H1 (cell line): ENCODE measurements around the gene RCAN2. TPM values are rescaled to one million over a fixed set of nuclear protein-coding genes. Genes with fewer than 3 reads are reported as not detected.

Experiments used
- CTCF ChIA-PET: fragments of 300-600 bp; sonication (Branson Sonifier 250); formaldehyde crosslinking; loops from one replicate; lab custom pipeline; 2021; ENCODE audit not compliant: partially characterized antibody; lab: Charles Lee
- POLR2A ChIA-PET: fragments of 300-600 bp; sonication (Branson Sonifier 250); formaldehyde crosslinking; loops from one replicate; lab custom pipeline; 2021; ENCODE audit warnings: inconsistent platforms; ENCODE audit not compliant: partially characterized antibody; lab: Charles Lee
- DNase-seq, 2 experiments: peaks; one replicate each; pipeline versions ENCODE4 v3.0.0 to v3.0.0-alpha.2; 2010 to 2022; ENCODE audit warnings: low spot score in 2 of 2, low read depth in 1 of 2, mixed read lengths in 1 of 2
- FAIRE-seq: peaks from 2 replicates; lab custom pipeline; 2011; peaks lifted over from hg19 to GRCh38; lab: Jason Lieb, UNC
- H2AFZ ChIP-seq: 2 replicates; pipeline ENCODE4 v1.8.1; 2012; ENCODE audit warnings: low read length, inconsistent platforms
- H2AK5ac ChIP-seq: 2 replicates; pipeline ENCODE4 v1.6.1; 2013; ENCODE audit warnings: low read depth, low read length
- H2BK120ac ChIP-seq: replicated peaks from 2 replicates; pipeline ENCODE3; 2013; ENCODE audit warnings: low read depth, low read length, inconsistent platforms
- H2BK12ac ChIP-seq: 2 replicates; pipeline ENCODE4 v1.6.1; 2013; ENCODE audit warnings: low read depth, low read length
- H2BK15ac ChIP-seq: 2 replicates; pipeline ENCODE4 v1.6.1; 2013; ENCODE audit warnings: low read length
- H2BK20ac ChIP-seq: 2 replicates; pipeline ENCODE4 v1.6.1; 2013; ENCODE audit warnings: low read length
- H2BK5ac ChIP-seq: 2 replicates; pipeline ENCODE4 v1.6.1; 2013; ENCODE audit warnings: low read depth, low read length
- H3K14ac ChIP-seq: 2 replicates; pipeline ENCODE4 v1.6.1; 2013; ENCODE audit warnings: inconsistent platforms; ENCODE audit not compliant: insufficient read length
- H3K18ac ChIP-seq: 2 replicates; pipeline ENCODE4 v1.6.1; 2013; ENCODE audit warnings: low read length; ENCODE audit errors: extremely low read depth
- H3K23ac ChIP-seq: 2 replicates; pipeline ENCODE4 v1.6.1; 2013; ENCODE audit warnings: inconsistent platforms; ENCODE audit not compliant: insufficient read length
- H3K23me2 ChIP-seq: 2 replicates; pipeline ENCODE4 v1.6.1; 2013; ENCODE audit warnings: low read depth, low read length
- H3K27ac ChIP-seq: 2 replicates; pipeline ENCODE4 v1.6.1; 2011; ENCODE audit warnings: low read depth, low read length, inconsistent platforms
- H3K27me3 ChIP-seq, 4 experiments: replicated peaks in 1 of 4; 1 replicate in 1 of 4; 2 replicates in 3 of 4; pipeline versions ENCODE4 v1.6.1 to v1.8.1; 2011 to 2013; ENCODE audit warnings: low read length in 3 of 4, mild to moderate bottlenecking in 3 of 4, inconsistent platforms in 2 of 4, mixed read lengths in 2 of 4, moderate library complexity in 1 of 4; ENCODE audit not compliant: control insufficient read depth in 3 of 4, insufficient read depth in 3 of 4; ENCODE audit errors: extremely low read depth in 1 of 4
- H3K36me3 ChIP-seq, 4 experiments: 2 replicates each; pipeline versions ENCODE4 v1.6.1 to v1.8.1; 2011 to 2013; ENCODE audit warnings: mild to moderate bottlenecking in 4 of 4, low read length in 3 of 4, moderate library complexity in 2 of 4, control low read depth in 1 of 4, inconsistent platforms in 1 of 4; ENCODE audit not compliant: insufficient read depth in 4 of 4, control insufficient read depth in 2 of 4
- H3K4ac ChIP-seq: replicated peaks from 2 replicates; pipeline ENCODE3; 2013; ENCODE audit warnings: low read length, low read depth, mixed read lengths, inconsistent platforms; ENCODE audit not compliant: insufficient read length
- H3K4me1 ChIP-seq, 4 experiments: replicated peaks in 1 of 4; 1 replicate in 1 of 4; 2 replicates in 3 of 4; pipeline versions ENCODE4 v1.6.1 to v1.8.1; 2011 to 2013; ENCODE audit warnings: low read length in 3 of 4, inconsistent platforms in 2 of 4, mixed read lengths in 1 of 4; ENCODE audit not compliant: insufficient read depth in 4 of 4, control insufficient read depth in 3 of 4
- H3K4me2 ChIP-seq, 2 experiments: 2 replicates each; pipeline versions ENCODE4 v1.6.1 to v1.8.1; 2011 to 2013; ENCODE audit warnings: low read depth in 2 of 2, low read length in 2 of 2, control low read depth in 1 of 2, inconsistent platforms in 1 of 2, mild to moderate bottlenecking in 1 of 2; ENCODE audit not compliant: insufficient read depth in 1 of 2
- H3K4me3 ChIP-seq, 4 experiments: fragments of 200-600, 300-600 bp in 1 of 4; sonication (generic), shearing (Covaris generic), sonication (Bioruptor Twin) in 1 of 4; 2 replicates each; pipeline versions ENCODE4 v1.5.1 to v1.8.1; 2011 to 2016; ENCODE audit warnings: low read length in 4 of 4, low read depth in 3 of 4, control low read depth in 2 of 4, inconsistent platforms in 2 of 4, mild to moderate bottlenecking in 2 of 4, mixed read lengths in 1 of 4, moderate library complexity in 1 of 4; ENCODE audit not compliant: insufficient read depth in 2 of 4; ENCODE audit errors: extremely low read depth in 1 of 4
- H3K56ac ChIP-seq: replicated peaks from 2 replicates; pipeline ENCODE3; 2013; ENCODE audit warnings: low read depth, mild to moderate bottlenecking, mixed read lengths, low read length, inconsistent platforms; ENCODE audit not compliant: insufficient read length
- H3K79me1 ChIP-seq: 2 replicates; pipeline ENCODE4 v1.6.1; 2013; ENCODE audit warnings: low read depth, low read length, control low read depth
- H3K79me2 ChIP-seq, 2 experiments: 2 replicates each; pipeline versions ENCODE4 v1.6.1 to v1.8.1; 2012 to 2013; ENCODE audit warnings: low read length in 2 of 2, mild to moderate bottlenecking in 2 of 2, inconsistent platforms in 1 of 2; ENCODE audit not compliant: insufficient read depth in 2 of 2, control insufficient read depth in 1 of 2
- H3K9ac ChIP-seq, 4 experiments: replicated peaks in 1 of 4; 1 replicate in 1 of 4; 2 replicates in 3 of 4; pipeline versions ENCODE4 v1.6.1 to v1.8.1; 2011 to 2013; ENCODE audit warnings: low read depth in 3 of 4, low read length in 3 of 4, control low read depth in 2 of 4, mild to moderate bottlenecking in 2 of 4, moderate library complexity in 2 of 4, inconsistent platforms in 1 of 4; ENCODE audit errors: extremely low read depth in 1 of 4
- H3K9me3 ChIP-seq, 2 experiments: 2 replicates each; pipeline versions ENCODE4 v1.6.1 to v1.8.1; 2012 to 2013; ENCODE audit warnings: mild to moderate bottlenecking in 2 of 2, moderate library complexity in 2 of 2, control low read depth in 1 of 2, inconsistent platforms in 1 of 2, low read depth in 1 of 2, low read length in 1 of 2, mixed read lengths in 1 of 2; ENCODE audit not compliant: insufficient read depth in 2 of 2
- H4K20me1 ChIP-seq, 2 experiments: replicated peaks in 1 of 2; 2 replicates each; pipeline versions ENCODE3 to v1.8.1; 2011 to 2013; ENCODE audit warnings: inconsistent platforms in 2 of 2, low read length in 2 of 2, mild to moderate bottlenecking in 1 of 2; ENCODE audit not compliant: insufficient read depth in 2 of 2, control insufficient read depth in 1 of 2
- H4K5ac ChIP-seq: 2 replicates; pipeline ENCODE4 v1.6.1; 2013; ENCODE audit warnings: low read length, low read depth, mixed read lengths, inconsistent platforms; ENCODE audit not compliant: insufficient read length
- H4K8ac ChIP-seq: 2 replicates; pipeline ENCODE4 v1.8.0; 2013; ENCODE audit warnings: mild to moderate bottlenecking, moderate library complexity, low read length, inconsistent platforms; ENCODE audit not compliant: insufficient read depth; ENCODE audit errors: extremely low read depth
- H4K91ac ChIP-seq: replicated peaks from 2 replicates; pipeline ENCODE3; 2013; ENCODE audit warnings: low read length, mixed read lengths, inconsistent platforms; ENCODE audit not compliant: insufficient read length
- CBX5 ChIP-seq: fragments of 300-800, 300-1000 bp; sonication (generic); IDR thresholded peaks from 2 replicates; pipeline ENCODE4 v1.7.1; 2016; ENCODE audit warnings: antibody characterized with exemption, low read length, low read depth
- GABPA ChIP-seq: IDR thresholded peaks from 2 replicates; pipeline ENCODE4 v1.6.1; 2011; ENCODE audit warnings: mild to moderate bottlenecking, low read length, moderate library complexity, borderline replicate concordance; ENCODE audit not compliant: insufficient read depth
- MAFK ChIP-seq: IDR thresholded peaks from 2 replicates; pipeline ENCODE4 v1.6.1; 2012; ENCODE audit warnings: low read depth, mild to moderate bottlenecking, improper control_type of control experiment, low read length
- RBBP5 ChIP-seq: IDR thresholded peaks from 2 replicates; pipeline ENCODE4 v1.7.1; 2012; ENCODE audit warnings: low read depth, mild to moderate bottlenecking, inconsistent platforms, low read length, moderate library complexity, borderline replicate concordance
- RNF2 ChIP-seq: fragments of 200-900, 300-1000 bp; sonication (generic); IDR thresholded peaks from 2 replicates; pipeline ENCODE4 v1.7.1; 2016; ENCODE audit warnings: borderline replicate concordance, low read depth, mild to moderate bottlenecking, antibody characterized with exemption, low read length; ENCODE audit not compliant: poor library complexity, severe bottlenecking; ENCODE audit errors: missing control alignments
- TAF1 ChIP-seq: IDR thresholded peaks from 2 replicates; pipeline ENCODE4 v1.6.1; 2011; ENCODE audit warnings: mild to moderate bottlenecking, low read depth, low read length
- TCF12 ChIP-seq: IDR thresholded peaks from 2 replicates; pipeline ENCODE4 v1.6.1; 2011; ENCODE audit warnings: low read depth, mild to moderate bottlenecking, low read length
- TEAD4 ChIP-seq: IDR thresholded peaks from 2 replicates; pipeline ENCODE4 v1.6.1; 2012; ENCODE audit warnings: low read depth, low read length, inconsistent platforms, mixed read lengths
- WGBS, 2 experiments: shearing (Covaris generic) in 1 of 2; methylation state at CpG; one replicate each; pipeline versions ENCODE4 v1.1.6 to v1.1.7; 2013 to 2015; ENCODE audit warnings: low lambda C conversion rate in 2 of 2, mixed read lengths in 2 of 2, inconsistent platforms in 1 of 2, low coverage in 1 of 2, missing lambda C conversion rate in 1 of 2; ENCODE audit not compliant: insufficient replicate concordance in 2 of 2, insufficient coverage in 1 of 2, insufficient read length in 1 of 2; ENCODE audit errors: extremely low coverage in 1 of 2, missing lambda C conversion rate in 1 of 2; 5-methylcytosine and 5-hydroxymethylcytosine counted together
- polyA plus RNA-seq, 7 experiments: library from polyadenylated mRNA; depleted of rRNA in 3 of 7; stranded (reverse) in 5 of 7; unstranded in 2 of 7; fragments of >200 nt in 5 of 7; fragments of 200-250 nt in 2 of 7; gene quantifications; 1 replicate in 5 of 7; 2 replicates in 1 of 7; 4 replicates in 1 of 7; pipeline versions ENCODE4 v1.2.1 to v1.2.3, GENCODE V29; 2011 to 2013; ENCODE audit warnings: missing spikeins in 2 of 7, mixed read lengths in 2 of 7
- total RNA-seq: library from RNA; stranded (reverse); fragmentation: NEBNext Ultra II Directional; extraction: Animal tissue kit (Norgen Biotek cat#: 25700); gene quantifications from 2 replicates; pipeline ENCODE4 v1.2.1, GENCODE V29; 2021
- TF ChIP-seq, protein P1 (sequence below): IDR thresholded peaks from 2 replicates; pipeline ENCODE4 v1.6.1; 2011; ENCODE audit warnings: low read length, improper control_type of control experiment

The RCAN2 gene
- total and polyA plus RNA-seq, 2 of the 8 experiments (the other 6 are each of a cell fraction or from before 2014, with no cell fraction given), result 5.0 to 8.5 TPM

DNA sequence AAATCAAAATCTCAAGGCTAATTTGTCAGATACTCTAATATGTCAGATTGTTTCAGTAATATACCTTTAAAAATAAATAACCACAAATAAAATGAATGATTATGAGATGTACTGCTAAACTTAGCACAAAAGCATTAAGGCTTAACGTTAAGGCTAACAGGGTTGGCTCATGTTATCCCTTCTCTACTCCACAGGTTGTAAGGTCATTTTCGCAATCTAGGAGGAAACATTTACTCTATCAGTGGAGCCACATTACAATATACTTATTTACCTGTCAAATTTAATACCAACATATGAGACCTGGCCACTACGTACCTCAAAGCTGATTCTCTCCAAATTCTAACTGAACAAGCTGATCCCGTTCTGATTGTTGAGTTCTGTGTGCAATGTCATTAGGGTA, 95.7 kb downstream of the RCAN2 start:
- Histone ChIP-seq H3K18ac (no peak overlapping the region), H3K4me3 (no peak overlapping the region), H2AK5ac (no peak overlapping the region), H2BK15ac (no peak overlapping the region), H4K8ac (no peak overlapping the region), H4K5ac (no peak overlapping the region), H3K27ac (no peak overlapping the region), H3K9ac (no peak overlapping the region), H3K79me1 (no peaks in the 10 kb centered on the region), H4K91ac (no peak overlapping the region), H2BK5ac (no peak overlapping the region), H4K20me1 (no peaks in the 10 kb centered on the region), H2AFZ (no peak overlapping the region), H2BK20ac (no peak overlapping the region), H3K79me2 (no peaks in the 10 kb centered on the region), H3K4me1 (no peaks in the 10 kb centered on the region), H3K14ac (no peak overlapping the region), H3K23me2 (no peaks in the 10 kb centered on the region), H3K36me3 (no peaks in the 10 kb centered on the region), H3K23ac (no peak overlapping the region), H3K56ac (no peak overlapping the region), H3K27me3 (no peaks in the 10 kb centered on the region), H3K9me3 (no peaks in the 10 kb centered on the region), H2BK120ac (no peak overlapping the region), H3K4ac (no peak overlapping the region), H3K4me2 (no peak overlapping the region), H2BK12ac (no peak overlapping the region)
- DNase-seq (no peak), FAIRE-seq (no peak)
- ChIA-PET CTCF (interaction anchor here (0.7 kb wide), 1 partner anchor 25 kb away, joined by 4 read pairs; no protein-coding TSS in a partner anchor), POLR2A (no interaction called here)
- TF ChIP-seq TAF1 (no peak), CBX5 (no peak), RNF2 (no peak), MAFK (no peak), TCF12 (no peak), GABPA (no peak), RBBP5 (no peak), TEAD4 (no peak)
- TF ChIP-seq, protein P1, sequence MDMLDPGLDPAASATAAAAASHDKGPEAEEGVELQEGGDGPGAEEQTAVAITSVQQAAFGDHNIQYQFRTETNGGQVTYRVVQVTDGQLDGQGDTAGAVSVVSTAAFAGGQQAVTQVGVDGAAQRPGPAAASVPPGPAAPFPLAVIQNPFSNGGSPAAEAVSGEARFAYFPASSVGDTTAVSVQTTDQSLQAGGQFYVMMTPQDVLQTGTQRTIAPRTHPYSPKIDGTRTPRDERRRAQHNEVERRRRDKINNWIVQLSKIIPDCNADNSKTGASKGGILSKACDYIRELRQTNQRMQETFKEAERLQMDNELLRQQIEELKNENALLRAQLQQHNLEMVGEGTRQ, result no peak
- 83% methylated on average over 4 of the region's 4 CpGs; no CpG with 5 or more reads in 1 of the 2 experiments for WGBS, 2 experiments
